OCI-M1 (cell line): Measurements from ENCODE around the gene XYLT2.
A peak's percentile ranks its signal among the peaks of the same experiment; 100 is the strongest.

Source experiments
- DNase-seq: peaks from one replicate; lab custom pipeline; 2025; lab: John Stamatoyannopoulos, UW

XYLT2 gene

GRCh38 chr17:50364061-50364458 is 18.1 kb downstream of the XYLT2 start:
- DNase-seq, result no peak

- DNase-seq, result no peak
These were observed 18.8 kb downstream of the XYLT2 start for GRCh38 chr17:50364715-50365114.

- no peak for DNase-seq
These were observed 19.2 kb downstream of the XYLT2 start for GRCh38 chr17:50365165-50365564.

GRCh38 chr17:50365649-50366393 is 19.9 kb downstream of the XYLT2 start:
- DNase-seq, result no peak

GRCh38 chr17:50367401-50367800 is 21.5 kb downstream of the XYLT2 start:
- no peak for DNase-seq

- DNase-seq, result no peak
These were observed 24.1 kb downstream of the XYLT2 start for GRCh38 chr17:50370052-50370451.

- no peak for DNase-seq
These were observed 25.6 kb downstream of the XYLT2 start for GRCh38 chr17:50371526-50371925.

GRCh38 chr17:50372222-50372757 is 26.4 kb downstream of the XYLT2 start:
- no peak for DNase-seq

- peak; percentile 96 for DNase-seq
These were observed 27.0 kb downstream of the XYLT2 start, which contains the start of the genes EME1 and MRPL27 for GRCh38 chr17:50372758-50373556. EME1 (plus strand) TSS chr17:50373229; CDS start chr17:50375209, 1,980 bp downstream. MRPL27 (minus strand) TSS chr17:50373184; CDS start chr17:50373170, 14 bp downstream.

GRCh38 chr17:50373705-50374104 is 27.8 kb downstream of the XYLT2 start:
- DNase-seq, result no peak

- DNase-seq, result no peak
These were observed 30.1 kb downstream of the XYLT2 start for GRCh38 chr17:50375858-50376538.

GRCh38 chr17:50379351-50380132 is 33.6 kb downstream of the XYLT2 start:
- DNase-seq, result no peak

GRCh38 chr17:50380369-50381259 is 34.7 kb downstream of the XYLT2 start:
- DNase-seq, result no peak

- DNase-seq, result no peak
These were observed 35.4 kb downstream of the XYLT2 start for GRCh38 chr17:50381260-50381815.

GRCh38 chr17:50381920-50382319 is 36.0 kb downstream of the XYLT2 start:
- no peak for DNase-seq

GRCh38 chr17:50382931-50383330 is 37.0 kb downstream of the XYLT2 start:
- no peak for DNase-seq

- DNase-seq, result no peak
These were observed 40.6 kb downstream of the XYLT2 start for GRCh38 chr17:50386510-50386909.

GRCh38 chr17:50388728-50389127 is 42.8 kb downstream of the XYLT2 start:
- no peak for DNase-seq

GRCh38 chr17:50389534-50389933 is 43.6 kb downstream of the XYLT2 start:
- no peak for DNase-seq

- DNase-seq, result no peak
These were observed 46.7 kb downstream of the XYLT2 start for GRCh38 chr17:50392621-50393020.
